Fibroblast of lung (primary cell): ENCODE measurements around the gene ENPP4.

Experiments used
- EZH2 ChIP-seq: IDR thresholded peaks from 2 replicates; pipeline ENCODE4 v1.5.1; 2012; ENCODE audit warnings: low read length, control low read depth, mild to moderate bottlenecking; ENCODE audit errors: missing control alignments
- TF ChIP-seq, protein P1 (sequence below), 2 donors: IDR thresholded peaks in 1 of 2; conservative IDR thresholded peaks in 1 of 2; 1 replicate in 1 of 2; 2 replicates in 1 of 2; pipeline ENCODE4 v1.5.1; 2011 to 2012; ENCODE audit warnings: low read length in 2 of 2, control low read depth in 1 of 2, inconsistent platforms in 1 of 2, low read depth in 1 of 2, mild to moderate bottlenecking in 1 of 2

DNA sequence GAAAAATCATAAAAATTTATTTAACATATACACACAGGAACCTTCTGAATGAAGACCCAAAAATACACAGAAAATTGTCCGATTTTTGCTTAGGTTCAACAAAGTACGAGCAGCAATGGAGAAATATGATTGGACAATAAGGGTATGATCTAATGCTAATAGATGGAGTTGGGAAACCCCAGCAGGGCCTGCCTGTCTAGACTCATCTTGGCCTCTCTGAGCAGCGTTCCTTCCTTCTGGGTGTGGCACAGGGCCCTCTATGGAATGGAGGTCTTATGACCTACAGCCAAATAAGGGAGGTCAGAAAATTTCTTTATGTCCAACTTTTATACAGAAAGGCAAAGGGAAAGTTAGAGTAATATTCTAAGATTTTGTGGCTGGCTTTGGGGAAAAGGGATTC is 27.7 kb upstream of the ENPP4 start:
- TF ChIP-seq, protein P1, sequence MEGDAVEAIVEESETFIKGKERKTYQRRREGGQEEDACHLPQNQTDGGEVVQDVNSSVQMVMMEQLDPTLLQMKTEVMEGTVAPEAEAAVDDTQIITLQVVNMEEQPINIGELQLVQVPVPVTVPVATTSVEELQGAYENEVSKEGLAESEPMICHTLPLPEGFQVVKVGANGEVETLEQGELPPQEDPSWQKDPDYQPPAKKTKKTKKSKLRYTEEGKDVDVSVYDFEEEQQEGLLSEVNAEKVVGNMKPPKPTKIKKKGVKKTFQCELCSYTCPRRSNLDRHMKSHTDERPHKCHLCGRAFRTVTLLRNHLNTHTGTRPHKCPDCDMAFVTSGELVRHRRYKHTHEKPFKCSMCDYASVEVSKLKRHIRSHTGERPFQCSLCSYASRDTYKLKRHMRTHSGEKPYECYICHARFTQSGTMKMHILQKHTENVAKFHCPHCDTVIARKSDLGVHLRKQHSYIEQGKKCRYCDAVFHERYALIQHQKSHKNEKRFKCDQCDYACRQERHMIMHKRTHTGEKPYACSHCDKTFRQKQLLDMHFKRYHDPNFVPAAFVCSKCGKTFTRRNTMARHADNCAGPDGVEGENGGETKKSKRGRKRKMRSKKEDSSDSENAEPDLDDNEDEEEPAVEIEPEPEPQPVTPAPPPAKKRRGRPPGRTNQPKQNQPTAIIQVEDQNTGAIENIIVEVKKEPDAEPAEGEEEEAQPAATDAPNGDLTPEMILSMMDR (conservative IDR thresholded peaks at IDR 0.05 in 1 of 2, IDR thresholded peaks at IDR 0.05 in 1 of 2; ENCODE audit: low read depth in 1 of 2, low read length in 2 of 2) = no peak
- no peak for TF ChIP-seq EZH2
